Omental fat pad (tissue), 4 donors: ENCODE measurements around the gene OR6V1. TPM values are rescaled to one million over a fixed set of nuclear protein-coding genes. Genes with fewer than 3 reads are reported as not detected.

Experiments used
- ATAC-seq: fragments of 150-250 bp; one replicate; pipeline ENCODE4 v1.9.1; 2016; ENCODE audit warnings: mild to moderate bottlenecking, moderate library complexity; ENCODE audit not compliant: low FRiP score
- DNase-seq: peaks from one replicate; pipeline ENCODE4 v3.0.0-alpha.2; 2019; ENCODE audit warnings: low spot score
- CTCF ChIP-seq, 3 donors: fragments of 450-650 bp; IDR thresholded peaks; one replicate each; pipeline ENCODE4 v1.5.1; 2016 to 2017; ENCODE audit warnings: antibody characterized with exemption in 3 of 3, mild to moderate bottlenecking in 3 of 3, moderate library complexity in 2 of 3
- total RNA-seq, 4 donors: library from RNA; depleted of rRNA; stranded (reverse); fragments of >200 nt; gene quantifications; one replicate each; pipeline ENCODE4 v1.1.0, GENCODE V29; 2016

The OR6V1 gene
- total RNA-seq, 4 donors from 2014 or later: not detected

- ATAC-seq (no peak), DNase-seq (no peak)
- TF ChIP-seq CTCF (IDR thresholded peaks at IDR 0.05): no peak
Observed at GRCh38 chr7:143050931-143051330, 1.2 kb upstream of the OR6V1 start.

GRCh38 chr7:143054621-143055020 is 2.5 kb downstream of the OR6V1 start:
- no peak for ATAC-seq
- DNase-seq: no peak
- TF ChIP-seq CTCF (IDR thresholded peaks at IDR 0.05): no peak

- DNase-seq (no peak), ATAC-seq (no peak)
- no peak for TF ChIP-seq CTCF (IDR thresholded peaks at IDR 0.05)
Observed at GRCh38 chr7:143055754-143056153, 3.6 kb downstream of the OR6V1 start.

- TF ChIP-seq CTCF (IDR thresholded peaks at IDR 0.05): no peak
- DNase-seq (no peak), ATAC-seq (no peak)
Observed at GRCh38 chr7:143063741-143064140, 11.6 kb downstream of the OR6V1 start.

- ATAC-seq: no peak
- no peak for DNase-seq
Observed at GRCh38 chr7:143068446-143068845, 16.3 kb downstream of the OR6V1 start.

GRCh38 chr7:143069912-143070500 is 17.9 kb downstream of the OR6V1 start:
- DNase-seq: no peak
- ATAC-seq: no peak
- no peak for TF ChIP-seq CTCF (IDR thresholded peaks at IDR 0.05)

More at GRCh38 chr7:143068446-143068845, 16.3 kb downstream of the OR6V1 start:
- TF ChIP-seq CTCF (IDR thresholded peaks at IDR 0.05): no peak

- ATAC-seq (no peak), DNase-seq (no peak)
- TF ChIP-seq CTCF (IDR thresholded peaks at IDR 0.05): no peak
Observed at GRCh38 chr7:143073556-143073955, 21.4 kb downstream of the OR6V1 start.
